HG02610 (cell line): ENCODE data around the gene ZNF92.
"Not testable (repeated sequence)": the region's sequence is repeated elsewhere in the genome, so short reads cannot be mapped to it uniquely, and the experiment has no call there.

Experiments
- ATAC-seq: cut with Tn5 transposase; IDR thresholded peaks from one replicate; pipeline ENCODE4 v1.9.1; 2021; ENCODE audit warnings: mild to moderate bottlenecking, moderate library complexity; ENCODE audit not compliant: unreplicated experiment

ZNF92 gene

DNA sequence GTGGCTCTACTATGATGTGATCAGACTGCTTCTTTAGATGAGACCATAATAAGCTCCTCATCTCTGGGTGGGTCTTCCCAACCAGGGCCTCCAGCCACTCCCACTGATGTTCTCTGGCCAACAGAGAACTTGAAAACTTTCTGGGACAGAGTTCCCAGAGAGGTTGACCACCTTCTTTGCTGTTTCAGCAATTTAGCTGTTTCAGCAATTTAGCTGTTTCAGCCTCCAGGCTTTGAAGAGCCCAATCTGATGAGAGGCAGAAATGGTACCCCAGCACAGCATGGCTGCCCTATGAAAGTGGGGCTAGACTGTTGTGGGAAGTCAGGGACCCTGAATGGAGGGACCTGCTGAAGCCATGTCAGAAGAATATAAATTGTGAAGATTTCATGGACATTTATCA lies 49.0 kb downstream of the ZNF92 start:
- no peak for ATAC-seq

DNA sequence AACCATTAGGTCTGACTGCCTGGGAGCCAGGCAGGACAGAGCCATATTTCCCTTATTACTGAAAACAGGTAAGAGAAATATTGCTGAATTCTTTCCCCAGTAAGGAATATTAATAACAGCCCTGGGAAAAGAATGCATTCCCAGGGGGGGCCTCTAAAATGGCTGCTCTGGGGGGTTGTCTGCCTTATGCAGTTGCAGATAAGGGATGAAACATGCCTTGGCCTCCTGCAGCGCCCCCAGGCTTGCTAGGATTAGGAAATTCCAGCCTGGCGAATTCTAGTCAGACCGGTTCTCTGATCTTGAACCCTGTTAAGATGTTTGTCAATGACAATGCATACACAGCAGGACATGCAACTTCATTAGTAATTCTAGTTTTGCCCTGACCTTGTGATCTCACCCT lies 49.6 kb downstream of the ZNF92 start:
- ATAC-seq, result not testable (repeated sequence)

DNA sequence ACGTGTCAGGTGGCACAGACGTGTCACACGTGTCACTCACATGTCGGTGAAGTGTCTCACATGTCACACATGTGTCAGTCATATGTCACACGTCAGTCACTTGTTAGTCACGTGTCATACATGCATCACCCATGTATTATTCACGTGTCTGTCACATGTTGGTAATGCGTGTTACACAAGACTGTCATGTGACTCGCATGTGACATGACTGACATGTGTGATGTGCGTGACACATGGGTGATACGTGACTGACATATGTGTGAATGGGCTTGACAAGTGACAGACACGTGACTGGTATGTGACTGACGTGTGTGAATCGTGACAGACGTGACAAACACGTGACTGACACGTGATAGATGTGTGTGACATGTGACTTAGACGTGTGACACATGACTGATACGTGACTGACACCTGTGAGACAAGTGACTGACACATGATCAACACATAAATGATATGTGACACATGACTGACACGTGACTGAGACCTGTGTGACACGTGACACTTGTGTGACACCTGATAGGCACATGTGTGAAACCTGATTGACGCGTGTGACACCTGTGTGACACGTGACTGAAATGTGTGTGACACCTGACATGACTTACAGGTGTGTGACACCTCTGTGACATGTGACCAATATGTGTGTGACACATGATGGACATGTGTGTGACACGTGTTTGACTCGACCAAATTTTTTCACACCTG lies 56.1 kb downstream of the ZNF92 start:
- no peak for ATAC-seq

DNA sequence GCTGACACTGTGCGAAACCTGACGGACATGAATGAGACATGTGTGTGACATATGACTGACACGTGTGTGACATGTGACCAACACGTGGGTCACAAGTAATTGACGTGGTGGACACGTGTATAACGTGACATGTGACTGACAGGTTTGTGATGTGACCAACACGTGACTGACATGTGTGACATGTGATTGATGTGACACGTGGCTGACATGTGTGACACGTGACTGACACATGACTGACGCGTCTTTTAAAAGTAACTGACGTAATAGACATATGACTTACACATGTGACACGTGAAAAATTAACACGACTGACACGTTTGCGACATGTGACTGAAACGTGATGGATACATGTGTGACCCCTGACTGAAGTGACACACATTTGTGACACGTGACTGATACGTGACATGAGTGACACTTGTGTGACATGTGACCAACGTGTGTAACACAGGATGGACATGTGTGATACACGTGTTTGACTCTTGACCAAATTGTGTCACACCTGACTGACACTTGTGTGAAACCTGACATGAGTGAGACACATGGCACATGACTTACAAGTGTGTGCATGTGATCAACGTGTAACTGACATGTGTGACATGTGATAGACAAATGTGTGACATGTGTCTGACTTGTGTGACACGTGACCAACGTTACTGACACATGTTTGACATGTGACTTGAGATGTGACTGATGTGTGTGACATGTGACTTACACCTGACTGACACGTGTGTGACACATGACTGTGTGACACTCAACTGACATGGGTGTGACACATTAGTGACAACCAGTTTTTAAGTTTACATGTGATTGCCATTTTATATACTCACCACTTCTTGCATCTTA lies 56.9 kb downstream of the ZNF92 start:
- no peak for ATAC-seq

DNA sequence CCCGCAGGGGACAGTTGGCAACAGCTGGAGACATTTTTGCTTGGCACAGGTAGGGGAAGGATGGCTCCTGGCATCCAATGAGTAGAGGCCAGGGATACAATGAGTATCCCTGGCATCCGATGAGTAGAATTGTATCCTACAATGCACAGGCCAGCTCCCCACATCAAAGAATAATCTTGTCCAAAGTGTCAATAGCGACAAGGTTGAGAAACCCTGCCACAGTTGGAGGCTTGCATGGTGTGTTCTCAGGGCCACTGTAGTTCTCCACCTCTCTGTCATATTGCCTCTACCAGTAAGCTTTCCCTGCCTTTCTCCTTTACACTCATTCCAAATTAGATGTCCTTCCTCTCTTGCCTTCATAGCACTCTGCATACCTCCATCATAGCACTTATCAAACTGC lies 60.7 kb downstream of the ZNF92 start:
- ATAC-seq, result no peak

DNA sequence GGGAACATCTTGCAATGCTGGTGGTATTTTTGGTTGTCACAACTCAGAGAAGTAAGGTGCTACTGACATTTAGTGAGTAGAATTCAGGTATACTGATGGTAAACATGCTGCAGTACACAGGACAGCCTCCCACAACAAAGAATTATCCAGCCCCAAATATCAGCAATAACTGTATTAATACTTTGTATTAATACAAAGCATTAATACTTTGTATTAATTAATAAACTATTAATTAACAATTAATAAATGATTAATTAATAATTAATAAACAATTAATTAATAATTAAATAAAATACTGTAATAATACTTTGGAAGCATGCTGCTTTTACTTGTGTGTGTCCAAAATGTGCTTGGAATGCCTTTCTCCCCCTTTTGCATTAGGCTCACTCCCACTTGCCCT lies 62.5 kb downstream of the ZNF92 start:
- no peak for ATAC-seq

DNA sequence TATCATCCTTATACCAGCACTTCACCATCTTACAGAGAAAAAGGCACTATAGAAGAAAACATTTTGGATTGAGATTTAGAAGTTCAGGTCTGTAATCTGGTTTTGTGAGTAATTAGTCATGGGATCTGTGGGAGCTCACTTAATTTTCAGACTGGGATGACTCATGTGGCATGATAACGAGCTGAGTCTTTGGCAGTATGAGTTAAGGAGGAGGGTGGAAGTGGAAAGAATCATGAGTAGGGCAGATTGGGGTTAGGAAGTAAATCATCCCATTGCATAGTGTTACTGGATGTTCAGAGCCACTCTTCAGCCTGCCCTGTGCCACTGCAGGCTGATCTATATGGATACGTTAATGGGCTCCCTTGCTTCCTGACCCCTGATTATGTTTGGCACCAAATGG lies 64.9 kb downstream of the ZNF92 start:
- ATAC-seq, result no peak

DNA sequence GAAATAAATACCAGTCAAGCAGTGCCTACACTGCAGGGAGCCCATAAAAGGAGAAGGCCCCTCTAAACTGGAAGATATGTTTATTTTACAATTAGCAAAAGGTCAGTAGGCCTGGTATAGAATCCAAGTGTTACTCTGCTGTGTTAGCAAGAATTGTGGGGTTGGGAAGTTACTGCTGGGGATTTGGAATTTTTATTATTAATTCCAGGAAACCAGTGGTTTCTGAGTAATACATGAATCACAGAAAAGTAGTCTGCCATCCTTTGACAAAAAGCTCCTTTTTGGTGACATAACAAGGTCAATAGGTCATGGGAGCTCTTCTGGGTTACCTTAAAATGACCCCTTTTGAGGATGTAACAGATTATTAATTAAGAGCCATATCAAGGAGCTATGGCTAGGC lies 67.4 kb downstream of the ZNF92 start:
- no peak for ATAC-seq

DNA sequence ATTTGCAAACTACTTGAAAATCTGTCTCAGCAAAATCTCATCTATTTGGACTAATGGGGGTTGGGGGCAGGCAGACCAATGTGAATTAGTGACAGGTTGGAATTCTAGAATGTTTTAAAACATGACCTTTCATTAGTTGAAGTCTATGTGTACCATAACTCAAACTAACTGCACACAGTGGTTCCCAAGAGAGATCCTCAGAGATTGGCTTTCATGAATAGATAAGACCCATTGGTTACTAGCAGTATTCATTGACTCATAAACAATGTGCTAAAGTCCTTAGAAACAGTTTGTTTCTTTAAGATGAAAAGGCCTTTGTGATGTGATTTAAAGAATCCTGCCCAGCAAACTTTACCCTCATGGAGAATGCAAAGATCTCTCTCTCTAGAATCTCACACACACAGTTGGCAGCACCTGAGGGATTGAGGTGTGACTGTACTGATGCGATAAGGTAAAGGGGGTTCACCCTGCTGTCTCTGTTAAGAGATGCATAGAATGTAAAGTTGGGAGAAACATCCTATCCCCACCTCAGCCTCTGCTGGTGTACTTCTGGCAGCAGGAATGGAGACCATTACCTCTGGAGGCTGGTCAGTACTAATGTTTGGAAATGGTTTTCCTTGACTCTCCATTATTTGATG lies 70.7 kb downstream of the ZNF92 start:
- ATAC-seq, result no peak

DNA sequence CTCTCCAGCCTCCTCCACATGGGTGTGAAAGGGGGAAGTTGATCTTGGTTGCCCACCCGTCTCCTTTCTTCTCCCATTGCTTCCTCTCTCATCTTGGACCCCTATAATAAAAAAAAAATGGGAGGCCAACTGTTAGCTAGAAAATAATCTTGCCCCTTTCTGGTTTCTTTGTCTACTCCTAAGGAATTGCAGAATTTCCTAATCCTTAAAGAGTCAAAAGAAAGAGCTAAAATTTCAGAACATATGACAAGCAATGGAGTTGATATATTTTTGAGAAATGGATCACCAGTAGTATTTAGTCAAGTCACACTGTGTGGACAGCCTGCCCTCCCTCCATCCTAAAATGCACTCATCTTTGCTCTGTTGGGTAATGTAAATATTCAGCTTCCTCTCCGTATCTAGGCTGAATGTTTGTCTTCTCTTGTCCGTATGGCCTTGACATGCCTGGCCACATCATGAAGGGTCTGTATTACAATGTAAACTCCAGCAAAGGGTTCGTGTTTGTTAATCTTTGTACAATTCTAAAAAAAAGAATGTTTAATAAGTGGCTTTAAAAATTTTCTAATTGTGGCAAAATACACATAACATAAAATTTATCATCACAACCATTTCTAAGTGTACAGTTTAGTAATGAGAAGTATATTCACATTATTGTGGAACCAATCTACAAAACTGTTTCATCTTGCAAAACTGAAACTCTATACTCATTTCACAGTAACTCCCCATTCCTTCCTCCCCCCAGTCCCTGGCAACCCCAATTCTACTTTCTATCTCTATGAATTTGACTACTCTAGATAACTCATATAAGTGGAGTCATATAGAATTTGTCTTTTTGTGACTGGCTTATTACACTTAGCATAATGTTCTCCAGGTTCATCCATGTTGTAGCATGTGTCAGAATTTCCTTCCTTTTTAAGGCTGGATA lies 71.5 kb downstream of the ZNF92 start:
- no peak for ATAC-seq

DNA sequence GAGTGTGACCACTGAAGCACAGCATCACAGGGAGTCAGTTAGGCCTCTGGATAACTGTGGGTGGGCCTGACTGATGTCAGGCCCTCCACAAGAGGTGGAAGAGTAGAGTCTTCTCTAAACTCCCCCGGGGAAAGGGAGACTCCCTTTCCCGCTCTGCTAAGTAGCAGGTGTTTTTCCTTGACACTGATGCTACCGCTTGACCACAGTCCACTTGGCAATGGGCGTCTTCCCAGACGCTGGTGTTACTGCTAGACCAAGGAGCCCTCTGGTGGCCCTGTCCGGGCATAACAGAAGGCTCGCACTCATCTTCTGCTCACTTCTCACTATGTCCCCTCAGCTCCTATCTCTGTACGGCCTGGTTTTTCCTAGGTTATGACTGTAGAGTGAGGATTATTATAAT lies 73.4 kb downstream of the ZNF92 start:
- not testable (repeated sequence) for ATAC-seq

DNA sequence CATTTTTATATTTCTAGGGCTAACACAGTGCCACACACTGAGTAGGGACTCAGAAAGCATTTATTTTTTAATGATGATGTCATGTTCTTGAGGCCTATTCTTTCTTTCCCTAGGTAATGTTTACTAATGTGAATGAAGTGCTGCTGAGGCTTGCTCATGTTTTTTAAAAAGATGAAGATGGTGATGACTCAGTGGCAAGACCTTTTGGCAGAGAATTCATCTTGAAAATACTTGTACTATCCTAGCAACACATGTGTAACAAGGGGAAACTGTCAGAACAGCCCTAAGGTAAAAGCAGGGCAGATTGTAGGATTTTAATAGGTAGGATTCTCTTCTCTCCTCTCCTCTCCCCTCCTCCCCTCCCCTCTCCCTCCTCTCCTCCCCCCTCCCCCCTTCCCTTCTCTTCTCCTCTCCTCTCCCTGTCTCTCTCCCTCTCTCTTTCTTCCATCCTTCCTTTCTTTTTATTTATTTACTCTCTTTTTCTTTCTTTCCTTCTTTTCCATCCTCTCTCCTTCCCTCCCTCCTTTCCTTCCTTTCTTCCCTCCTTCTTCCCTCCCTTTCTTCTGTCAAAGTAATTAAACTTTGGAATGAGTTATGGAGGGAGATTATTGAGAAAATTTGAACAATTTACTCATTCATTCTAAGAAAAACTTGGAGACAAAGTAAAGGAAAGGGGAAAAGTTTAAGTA lies 75.3 kb downstream of the ZNF92 start:
- ATAC-seq, result no peak

DNA sequence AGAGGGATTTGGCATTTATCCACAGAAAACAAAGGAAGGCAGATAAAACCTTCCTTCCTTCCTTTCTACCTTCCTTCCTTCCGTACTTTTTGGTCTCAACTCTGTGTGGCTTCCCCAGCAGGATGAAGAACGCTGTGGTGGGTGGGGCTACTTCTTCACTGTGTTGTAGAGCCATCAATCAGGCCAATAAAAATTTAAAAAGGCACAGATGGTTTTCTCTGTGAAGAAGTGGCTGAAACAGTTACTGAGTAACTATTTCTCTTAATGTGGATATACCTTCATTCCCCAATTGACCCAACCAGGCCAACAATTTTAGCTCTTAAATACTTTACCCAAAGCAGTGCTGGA lies 75.8 kb downstream of the ZNF92 start:
- no peak for ATAC-seq
